Esophagus squamous epithelium (tissue), 4 donors: ENCODE measurements around the gene GPA33.

ENCODE experiments used
- CTCF ChIP-seq, 6 experiments: fragments of 450-650 bp in 4 of 6; fragments of 200-600 bp in 2 of 6; sonication (generic) in 2 of 6; IDR thresholded peaks; one replicate each; pipeline ENCODE4 v1.5.1; 2016 to 2019; ENCODE audit warnings: antibody characterized with exemption in 6 of 6, mild to moderate bottlenecking in 4 of 6, moderate library complexity in 4 of 6
- POLR2A ChIP-seq, 4 donors: fragments of 450-650 bp; IDR thresholded peaks; one replicate each; pipeline ENCODE4 v1.6.1; 2017; ENCODE audit warnings: antibody characterized with exemption in 4 of 4, mild to moderate bottlenecking in 4 of 4, moderate library complexity in 3 of 4

GRCh38 chr1:167138703-167139102, 48.5 kb upstream of the GPA33 start:
- TF ChIP-seq CTCF (IDR thresholded peaks at IDR 0.05) = no peak
- TF ChIP-seq POLR2A (IDR thresholded peaks at IDR 0.05) = no peak
